GM12891 (cell line): Measurements from ENCODE around the gene MESP2.

Experiments used
- POLR2AphosphoS5 ChIP-seq: IDR thresholded peaks from 2 replicates; pipeline ENCODE4 v1.6.1; 2011; ENCODE audit warnings: low read depth, low read length, control low read depth
- POU2F2 ChIP-seq: IDR thresholded peaks from 2 replicates; pipeline ENCODE4 v1.6.1; 2011; ENCODE audit warnings: low read depth, mild to moderate bottlenecking, control low read depth, low read length, moderate library complexity

- TF ChIP-seq POLR2AphosphoS5 = no peak
- no peak for TF ChIP-seq POU2F2
Observed at GRCh38 chr15:89749526-89749925, 26.6 kb upstream of the MESP2 start.
